Fibroblast of lung (primary cell): ENCODE results near the gene CRYAB.

Experiments
- CTCF ChIP-seq, 2 donors: IDR thresholded peaks in 1 of 2; conservative IDR thresholded peaks in 1 of 2; 1 replicate in 1 of 2; 2 replicates in 1 of 2; pipeline ENCODE4 v1.5.1; 2011 to 2012; ENCODE audit warnings: low read length in 2 of 2, control low read depth in 1 of 2, inconsistent platforms in 1 of 2, low read depth in 1 of 2, mild to moderate bottlenecking in 1 of 2
- EZH2 ChIP-seq: IDR thresholded peaks from 2 replicates; pipeline ENCODE4 v1.5.1; 2012; ENCODE audit warnings: low read length, control low read depth, mild to moderate bottlenecking; ENCODE audit errors: missing control alignments

GRCh38 chr11:111905411-111905810 is 6.2 kb downstream of the CRYAB start:
- TF ChIP-seq CTCF (conservative IDR thresholded peaks at IDR 0.05 in 1 of 2, IDR thresholded peaks at IDR 0.05 in 1 of 2; ENCODE audit: low read depth in 1 of 2, low read length in 2 of 2): no peak
- TF ChIP-seq EZH2: no peak
